ENCODE results near the gene PBRM1.

The PBRM1 gene

GRCh38 chr3:52705688-52706686, 20.3 kb upstream of the PBRM1 start, which contains the start of the genes GLT8D1 and SPCS1:
Gene GLT8D1, minus strand, starts transcription at chr3:52705791. Its CDS starts 5,331 bp downstream, at chr3:52700460.
Gene SPCS1, plus strand, starts transcription at chr3:52706106. Its CDS starts 141 bp downstream, at chr3:52706247.
- no peak for TF ChIP-seq CTCF (IDR thresholded peaks at IDR 0.05; ENCODE audit: insufficient read depth, low read length, poor library complexity, severe bottlenecking)
- H3K36me3 ChIP-seq (ENCODE audit: control insufficient read depth, insufficient read depth, low read length): no peaks in the 10 kb centered on the region; the same call in none of the 2 replicates
- H3K27me3 ChIP-seq (replicated peaks; ENCODE audit: control insufficient read depth, insufficient read depth, low read length): no peaks in the 10 kb centered on the region
- peak; percentile 94 for DNase-seq (ENCODE audit: extremely low read depth, insufficient read length)
- peak within 1 kb of the TSS; percentile 77 for H3K4me3 ChIP-seq (replicated peaks; ENCODE audit: low read depth, low read length)

- DNase-seq (ENCODE audit: extremely low read depth, insufficient read length): no peak
- H3K27me3 ChIP-seq (replicated peaks; ENCODE audit: control insufficient read depth, insufficient read depth, low read length): no peaks in the 10 kb centered on the region
- peak overlapping the region; percentile 77 for H3K4me3 ChIP-seq (replicated peaks; ENCODE audit: low read depth, low read length)
- no peaks in the 10 kb centered on the region; the same call in none of the 2 replicates for H3K36me3 ChIP-seq (ENCODE audit: control insufficient read depth, insufficient read depth, low read length)
- TF ChIP-seq CTCF (IDR thresholded peaks at IDR 0.05; ENCODE audit: insufficient read depth, low read length, poor library complexity, severe bottlenecking): no peak
These were observed 19.6 kb upstream of the PBRM1 start for GRCh38 chr3:52705438-52705687.

- H3K36me3 ChIP-seq (ENCODE audit: control insufficient read depth, insufficient read depth, low read length): no peaks in the 10 kb centered on the region; the same call in none of the 2 replicates
- TF ChIP-seq CTCF (IDR thresholded peaks at IDR 0.05; ENCODE audit: insufficient read depth, low read length, poor library complexity, severe bottlenecking): no peak
- H3K4me3 ChIP-seq (replicated peaks; ENCODE audit: low read depth, low read length): peak overlapping the region; percentile 77
- no peaks in the 10 kb centered on the region for H3K27me3 ChIP-seq (replicated peaks; ENCODE audit: control insufficient read depth, insufficient read depth, low read length)
- DNase-seq (ENCODE audit: extremely low read depth, insufficient read length): peak; percentile 41
These were observed 19.1 kb upstream of the PBRM1 start for GRCh38 chr3:52704611-52705437.

GRCh38 chr3:52703341-52703740, 17.6 kb upstream of the PBRM1 start:
- Histone ChIP-seq H3K4me3 (replicated peaks; ENCODE audit: low read depth, low read length) (peak overlapping the region; percentile 77; the same call in 1 of the 2 replicates), H3K36me3 (ENCODE audit: control insufficient read depth, insufficient read depth, low read length) (no peaks in the 10 kb centered on the region; the same call in 1 of the 2 replicates), H3K27me3 (replicated peaks; ENCODE audit: control insufficient read depth, insufficient read depth, low read length) (no peaks in the 10 kb centered on the region)
- TF ChIP-seq CTCF (IDR thresholded peaks at IDR 0.05; ENCODE audit: insufficient read depth, low read length, poor library complexity, severe bottlenecking): no peak
- DNase-seq (ENCODE audit: extremely low read depth, insufficient read length): no peak

- no peak overlapping the region for H3K4me3 ChIP-seq (replicated peaks; ENCODE audit: low read depth, low read length)
- TF ChIP-seq CTCF (IDR thresholded peaks at IDR 0.05; ENCODE audit: insufficient read depth, low read length, poor library complexity, severe bottlenecking): no peak
- no peak for DNase-seq (ENCODE audit: extremely low read depth, insufficient read length)
- H3K36me3 ChIP-seq (ENCODE audit: control insufficient read depth, insufficient read depth, low read length): peaks cover 18% of the 10 kb centered on the region
- H3K27me3 ChIP-seq (replicated peaks; ENCODE audit: control insufficient read depth, insufficient read depth, low read length): no peaks in the 10 kb centered on the region
These were observed 11.9 kb upstream of the PBRM1 start for GRCh38 chr3:52697632-52697965.
